CD14-positive monocyte (primary cell): Measurements from ENCODE around the gene TMEM101. TPM values are rescaled to one million over a fixed set of nuclear protein-coding genes. Genes with fewer than 3 reads are reported as not detected.

Experiments
- DNase-seq, 3 donors: peaks; one replicate each; pipeline ENCODE4 v3.0.0-alpha.2; 2011 to 2022
- H2AFZ ChIP-seq: 2 replicates; pipeline ENCODE4 v1.6.0; 2012; ENCODE audit warnings: mild to moderate bottlenecking, low read depth, low read length, inconsistent platforms; ENCODE audit not compliant: insufficient read depth, poor library complexity, severe bottlenecking
- H3K27ac ChIP-seq, 2 donors: 1 replicate in 1 of 2; 2 replicates in 1 of 2; pipeline ENCODE4 v1.5.1; 2012 to 2013; ENCODE audit warnings: low read length in 2 of 2, control low read depth in 1 of 2, inconsistent platforms in 1 of 2, low read depth in 1 of 2, mild to moderate bottlenecking in 1 of 2
- H3K27me3 ChIP-seq, 2 donors: one replicate each; pipeline versions ENCODE4 v1.6.0 to v1.6.1; 2011 to 2013; ENCODE audit warnings: low read length in 2 of 2; ENCODE audit not compliant: control insufficient read depth in 2 of 2, insufficient read depth in 2 of 2
- H3K36me3 ChIP-seq, 2 donors: replicated peaks in 1 of 2; 1 replicate in 1 of 2; 2 replicates in 1 of 2; pipeline versions ENCODE4 v1.5.1 to v1.6.1; 2012 to 2013; ENCODE audit warnings: low read length in 2 of 2, control low read depth in 1 of 2, inconsistent platforms in 1 of 2, mild to moderate bottlenecking in 1 of 2; ENCODE audit not compliant: insufficient read depth in 2 of 2, control insufficient read depth in 1 of 2
- H3K4me1 ChIP-seq, 2 donors: 1 replicate in 1 of 2; 2 replicates in 1 of 2; pipeline versions ENCODE4 v1.5.1 to v1.6.1; 2012 to 2013; ENCODE audit warnings: low read length in 2 of 2, control low read depth in 1 of 2, inconsistent platforms in 1 of 2, mild to moderate bottlenecking in 1 of 2, moderate library complexity in 1 of 2; ENCODE audit not compliant: insufficient read depth in 2 of 2, control insufficient read depth in 1 of 2
- H3K4me2 ChIP-seq: replicated peaks from 2 replicates; pipeline ENCODE3; 2012; ENCODE audit warnings: low read length, moderate library complexity, mild to moderate bottlenecking; ENCODE audit not compliant: poor library complexity, severe bottlenecking; ENCODE audit errors: extremely low read depth
- H3K4me3 ChIP-seq, 3 experiments: fragments of 200-600 bp in 1 of 3; sonication (generic) in 1 of 3; replicated peaks in 1 of 3; 1 replicate in 2 of 3; 2 replicates in 1 of 3; pipeline ENCODE4 v1.5.1; 2011 to 2013; ENCODE audit warnings: low read length in 3 of 3, mild to moderate bottlenecking in 3 of 3, control low read depth in 2 of 3, low read depth in 2 of 3, inconsistent platforms in 1 of 3, moderate library complexity in 1 of 3
- H3K79me2 ChIP-seq: 2 replicates; pipeline ENCODE4 v1.6.0; 2012; ENCODE audit warnings: mild to moderate bottlenecking, control low read depth, inconsistent platforms, low read length, moderate library complexity; ENCODE audit not compliant: insufficient read depth
- H3K9ac ChIP-seq: 2 replicates; pipeline ENCODE4 v1.6.0; 2017; ENCODE audit warnings: low read length, mild to moderate bottlenecking; ENCODE audit not compliant: insufficient read depth, poor library complexity, severe bottlenecking
- H3K9me3 ChIP-seq, 2 donors: replicated peaks in 1 of 2; 1 replicate in 1 of 2; 2 replicates in 1 of 2; pipeline versions ENCODE4 v1.5.1 to v1.6.1; 2012 to 2013; ENCODE audit warnings: low read length in 2 of 2, control low read depth in 1 of 2; ENCODE audit not compliant: control insufficient read depth in 1 of 2, insufficient read depth in 1 of 2
- H4K20me1 ChIP-seq: 2 replicates; pipeline ENCODE4 v1.6.0; 2012; ENCODE audit warnings: mild to moderate bottlenecking, low read length, control low read depth, moderate library complexity; ENCODE audit not compliant: insufficient read depth
- H3K27ac Mint-ChIP-seq, 7 donors: one replicate each; pipeline ENCODE4 v1.8.0; 2020; ENCODE audit warnings: mild to moderate bottlenecking in 7 of 7, mixed read lengths in 7 of 7, moderate library complexity in 6 of 7, inconsistent platforms in 2 of 7
- H3K27me3 Mint-ChIP-seq, 3 donors: one replicate each; pipeline ENCODE4 v1.8.0; 2021 to 2022; ENCODE audit warnings: low read depth in 3 of 3, mild to moderate bottlenecking in 3 of 3, mixed read lengths in 3 of 3, moderate library complexity in 3 of 3, inconsistent platforms in 1 of 3
- H3K36me3 Mint-ChIP-seq, 2 donors: one replicate each; pipeline ENCODE4 v1.8.0; 2020; ENCODE audit warnings: mixed read lengths in 2 of 2, inconsistent platforms in 1 of 2, mild to moderate bottlenecking in 1 of 2
- H3K4me1 Mint-ChIP-seq: one replicate; pipeline ENCODE4 v1.8.0; 2020; ENCODE audit warnings: mild to moderate bottlenecking, mixed read lengths
- H3K4me3 Mint-ChIP-seq, 2 donors: one replicate each; pipeline ENCODE4 v1.8.0; 2020; ENCODE audit warnings: mild to moderate bottlenecking in 2 of 2, mixed read lengths in 2 of 2, moderate library complexity in 1 of 2
- H3K9me3 Mint-ChIP-seq, 7 donors: one replicate each; pipeline ENCODE4 v1.8.0; 2020 to 2022; ENCODE audit warnings: mixed read lengths in 7 of 7, mild to moderate bottlenecking in 6 of 7, moderate library complexity in 6 of 7, inconsistent platforms in 2 of 7
- CTCF ChIP-seq: fragments of 200-600 bp; IDR thresholded peaks from one replicate; pipeline ENCODE4 v1.8.0; 2022; ENCODE audit warnings: antibody characterized with exemption, mild to moderate bottlenecking
- WGBS: methylation state at CpG from one replicate; pipeline ENCODE4 v1.1.5; 2013; ENCODE audit warnings: missing lambda C conversion rate; ENCODE audit not compliant: insufficient coverage; 5-methylcytosine and 5-hydroxymethylcytosine counted together
- intact Hi-C, 2 donors: fragments of 100-400 bp; cut with micrococcal nuclease; formaldehyde crosslinking; loops; one replicate each; pipeline versions ENCODE4 v1.15.0 to v1.15.1; 2023
- polyA plus RNA-seq, 3 donors: library from polyadenylated mRNA; depleted of rRNA in 1 of 3; unstranded in 2 of 3; stranded (reverse) in 1 of 3; fragments of 300-500 nt in 2 of 3; fragments of >200 nt in 1 of 3; fragmentation: Illumina TruSeq in 2 of 3; gene quantifications; 1 replicate in 2 of 3; 2 replicates in 1 of 3; pipeline ENCODE4 v1.2.3, GENCODE V29; 2012 to 2021

Gene TMEM101
- polyA plus RNA-seq, 3 donors = 17.3 to 41.4 (median 33.6) TPM

GRCh38 chr17:44006272-44006597 is 8.5 kb downstream of the TMEM101 start:
- H3K9me3 Mint-ChIP-seq = peaks cover 0 to 17% (median 5%) of the 10 kb centered on the region in 7 donors
- peak overlapping the region; percentile 29 to 87 (median 80) for H3K4me3 ChIP-seq
- WGBS = 2% methylated on average over 16 of the region's 21 CpGs
- TF ChIP-seq CTCF = no peak
- peaks cover 44 to 55% (median 48%) of the 10 kb centered on the region in 3 donors for H3K27me3 Mint-ChIP-seq
- H3K27me3 ChIP-seq = peaks cover 30 to 46% of the 10 kb centered on the region in 2 donors
- H3K4me1 ChIP-seq = peaks cover 41 to 47% of the 10 kb centered on the region in 2 donors
- no peak for DNase-seq
- H3K9ac ChIP-seq = peak overlapping the region; percentile 68
- H2AFZ ChIP-seq = peak overlapping the region; percentile 90
- peak overlapping the region; percentile 18 to 89 (median 85) for H3K27ac Mint-ChIP-seq
- H3K36me3 Mint-ChIP-seq = peaks cover 18 to 25% of the 10 kb centered on the region in 2 donors
- peaks cover 0 to 7% of the 10 kb centered on the region in 2 donors for H3K9me3 ChIP-seq
- intact Hi-C loops = loop anchor here in 1 of 2 donors (5.0 kb wide), 1 partner anchor 36 kb away; no protein-coding TSS in a partner anchor
- peak overlapping the region; percentile 96 for H3K4me2 ChIP-seq
- peak overlapping the region; percentile 43 to 76 for H3K27ac ChIP-seq
- peaks cover 6 to 20% of the 10 kb centered on the region in 2 donors for H3K36me3 ChIP-seq
- H3K4me1 Mint-ChIP-seq = peaks cover 40% of the 10 kb centered on the region
- H4K20me1 ChIP-seq = peaks cover 12% of the 10 kb centered on the region
- peak overlapping the region; percentile 86 to 94 for H3K4me3 Mint-ChIP-seq
- no peaks in the 10 kb centered on the region for H3K79me2 ChIP-seq

- Histone ChIP-seq H3K27ac (peak overlapping the region; percentile 43 to 76), H3K79me2 (no peaks in the 10 kb centered on the region), H3K27me3 (peaks cover 30 to 50% of the 10 kb centered on the region in 2 donors), H2AFZ (peak overlapping the region; percentile 90), H3K4me3 (peak overlapping the region; percentile 29 to 87 (median 80)), H3K9ac (peak overlapping the region; percentile 68), H3K4me1 (peaks cover 41 to 47% of the 10 kb centered on the region in 2 donors), H3K4me2 (peak overlapping the region; percentile 96), H3K9me3 (peaks cover 0 to 7% of the 10 kb centered on the region in 2 donors), H4K20me1 (peaks cover 12% of the 10 kb centered on the region), H3K36me3 (peaks cover 4 to 17% of the 10 kb centered on the region in 2 donors)
- H3K9me3 Mint-ChIP-seq = peaks cover 0 to 17% (median 5%) of the 10 kb centered on the region in 7 donors
- H3K27me3 Mint-ChIP-seq = peaks cover 45 to 58% (median 52%) of the 10 kb centered on the region in 3 donors
- TF ChIP-seq CTCF = peak; percentile 35
- peaks cover 15 to 20% of the 10 kb centered on the region in 2 donors for H3K36me3 Mint-ChIP-seq
- DNase-seq = peak; percentile 24 to 36 (median 27)
- peaks cover 40% of the 10 kb centered on the region for H3K4me1 Mint-ChIP-seq
- WGBS = 3% methylated on average over 51 of the region's 59 CpGs
- peak overlapping the region in 6 of 7 donors; percentile 42 to 89 (median 86) for H3K27ac Mint-ChIP-seq
- H3K4me3 Mint-ChIP-seq = peak overlapping the region; percentile 86 to 94
- intact Hi-C loops = loop anchor here in 1 of 2 donors (5.0 kb wide), 1 partner anchor 37 kb away; no protein-coding TSS in a partner anchor
Observed at GRCh38 chr17:44005527-44006271, 9.1 kb downstream of the TMEM101 start.
